ENCODE data around the gene ZNF384.

GRCh38 chr12:6635375-6635855 lies 53.8 kb downstream of the ZNF384 start:
- no peak for TF ChIP-seq EZH2 (IDR thresholded peaks at IDR 0.05)
- TF ChIP-seq, protein P1, sequence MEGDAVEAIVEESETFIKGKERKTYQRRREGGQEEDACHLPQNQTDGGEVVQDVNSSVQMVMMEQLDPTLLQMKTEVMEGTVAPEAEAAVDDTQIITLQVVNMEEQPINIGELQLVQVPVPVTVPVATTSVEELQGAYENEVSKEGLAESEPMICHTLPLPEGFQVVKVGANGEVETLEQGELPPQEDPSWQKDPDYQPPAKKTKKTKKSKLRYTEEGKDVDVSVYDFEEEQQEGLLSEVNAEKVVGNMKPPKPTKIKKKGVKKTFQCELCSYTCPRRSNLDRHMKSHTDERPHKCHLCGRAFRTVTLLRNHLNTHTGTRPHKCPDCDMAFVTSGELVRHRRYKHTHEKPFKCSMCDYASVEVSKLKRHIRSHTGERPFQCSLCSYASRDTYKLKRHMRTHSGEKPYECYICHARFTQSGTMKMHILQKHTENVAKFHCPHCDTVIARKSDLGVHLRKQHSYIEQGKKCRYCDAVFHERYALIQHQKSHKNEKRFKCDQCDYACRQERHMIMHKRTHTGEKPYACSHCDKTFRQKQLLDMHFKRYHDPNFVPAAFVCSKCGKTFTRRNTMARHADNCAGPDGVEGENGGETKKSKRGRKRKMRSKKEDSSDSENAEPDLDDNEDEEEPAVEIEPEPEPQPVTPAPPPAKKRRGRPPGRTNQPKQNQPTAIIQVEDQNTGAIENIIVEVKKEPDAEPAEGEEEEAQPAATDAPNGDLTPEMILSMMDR (IDR thresholded peaks at IDR 0.05), result no peak
- TF ChIP-seq EZH2phosphoT487 (IDR thresholded peaks at IDR 0.05), result no peak
